ENCODE data around the gene VAMP5. TPM values are rescaled to one million over a fixed set of nuclear protein-coding genes. Genes with fewer than 3 reads are reported as not detected.
A peak's percentile ranks its signal among the peaks of the same experiment; 100 is the strongest.

VAMP5 gene
- total and polyA plus RNA-seq, 9 of the 15 experiments (the other 6 are each of a cell fraction or from before 2014, with no cell fraction given), result 0.54 to 1.9 (median 1.5) TPM; not detected in 2

DNA sequence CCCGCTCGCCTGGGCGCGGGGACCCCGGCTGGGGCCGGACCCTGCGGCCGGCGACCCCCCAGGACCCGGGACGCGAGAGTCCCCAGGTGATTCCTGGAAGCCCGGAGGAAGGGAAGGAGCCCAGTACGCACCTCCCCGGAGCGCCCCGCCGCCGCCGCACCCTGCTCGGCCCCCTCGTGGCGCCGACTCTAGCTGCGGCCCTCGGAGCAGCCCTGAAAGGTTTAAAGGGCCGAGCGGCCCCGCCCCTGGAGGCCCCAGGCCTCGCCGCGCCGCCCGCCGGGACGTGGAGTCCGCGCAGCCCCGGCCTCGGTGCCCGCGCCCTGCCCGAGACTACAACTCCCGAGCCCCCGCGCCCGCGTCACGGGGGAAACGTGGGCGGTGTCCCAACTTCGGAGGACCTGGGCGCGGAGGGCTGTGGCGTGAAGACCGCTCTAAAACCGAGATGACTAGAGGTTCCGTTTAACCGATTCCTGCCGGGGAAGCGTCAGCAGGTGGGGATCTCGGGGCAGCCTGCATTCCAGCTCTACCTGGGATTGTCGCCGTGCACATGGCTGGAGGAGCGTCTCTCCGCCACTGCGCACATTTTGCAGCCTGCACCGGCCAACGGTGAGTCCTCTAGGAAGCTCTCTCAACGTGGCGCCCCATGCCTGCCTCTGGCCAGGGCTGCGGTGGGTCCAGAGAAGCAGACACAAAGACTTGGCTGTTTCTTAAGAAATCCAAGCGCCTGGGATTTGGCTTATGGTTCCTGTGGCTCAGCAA lies 18.4 kb downstream of the VAMP5 start, which contains the start of gene TMEM150A (continued):
- TF ChIP-seq HNRNPLL (IDR thresholded peaks at IDR 0.05; ENCODE audit: low read depth, low read length, poor library complexity, severe bottlenecking) (peak; percentile 72), PURB (CRISPR knock-in tag; IDR thresholded peaks at IDR 0.05; ENCODE audit: low read depth) (no peak), U2AF1 (optimal IDR thresholded peaks at IDR 0.05; ENCODE audit: low read depth, low read length) (no peak), RAD51 (IDR thresholded peaks at IDR 0.05; ENCODE audit: borderline replicate concordance, low read depth) (peak; percentile 29; the same call in 1 of the 2 replicates), PHF21A (IDR thresholded peaks at IDR 0.05; ENCODE audit: borderline replicate concordance, low read depth) (no peak), HEY1 (CRISPR knock-in tag; IDR thresholded peaks at IDR 0.05; ENCODE audit: borderline replicate concordance) (no peak), EGR1 (conservative IDR thresholded peaks at IDR 0.05) (peak; percentile 95), ZNF274 (IDR thresholded peaks at IDR 0.05; ENCODE audit: borderline replicate concordance, low read depth, low read length) (no peak), TARDBP (IDR thresholded peaks at IDR 0.05) (0 out of 2 replicates have a peak, but pooled peaks have one; percentile 24), HDGF (IDR thresholded peaks at IDR 0.05) (no peak), CHD1 (IDR thresholded peaks at IDR 0.05; ENCODE audit: low read length) (peak; percentile 38), MTA2 (IDR thresholded peaks at IDR 0.05; ENCODE audit: low read depth) (no peak), EZH2 (IDR thresholded peaks at IDR 0.05; ENCODE audit: borderline replicate concordance, low read depth, low read length) (no peak), ZNF766 (CRISPR knock-in tag; conservative IDR thresholded peaks at IDR 0.05) (0 out of 2 replicates have a peak, but pooled peaks have one; percentile 49), TBP (optimal IDR thresholded peaks at IDR 0.05; ENCODE audit: low read depth, low read length) (peak; percentile 41), SMAD2 (IDR thresholded peaks at IDR 0.05; ENCODE audit: low read depth, low read length) (no peak), CHD2 (IDR thresholded peaks at IDR 0.05; ENCODE audit: low read depth, low read length) (peak; percentile 58), L3MBTL2 (IDR thresholded peaks at IDR 0.05) (peak; percentile 71), STAT5A (IDR thresholded peaks at IDR 0.05; ENCODE audit: borderline replicate concordance, low read length) (no peak)
- TF ChIP-seq, protein P1, sequence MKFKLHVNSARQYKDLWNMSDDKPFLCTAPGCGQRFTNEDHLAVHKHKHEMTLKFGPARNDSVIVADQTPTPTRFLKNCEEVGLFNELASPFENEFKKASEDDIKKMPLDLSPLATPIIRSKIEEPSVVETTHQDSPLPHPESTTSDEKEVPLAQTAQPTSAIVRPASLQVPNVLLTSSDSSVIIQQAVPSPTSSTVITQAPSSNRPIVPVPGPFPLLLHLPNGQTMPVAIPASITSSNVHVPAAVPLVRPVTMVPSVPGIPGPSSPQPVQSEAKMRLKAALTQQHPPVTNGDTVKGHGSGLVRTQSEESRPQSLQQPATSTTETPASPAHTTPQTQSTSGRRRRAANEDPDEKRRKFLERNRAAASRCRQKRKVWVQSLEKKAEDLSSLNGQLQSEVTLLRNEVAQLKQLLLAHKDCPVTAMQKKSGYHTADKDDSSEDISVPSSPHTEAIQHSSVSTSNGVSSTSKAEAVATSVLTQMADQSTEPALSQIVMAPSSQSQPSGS (CRISPR knock-in tag; IDR thresholded peaks at IDR 0.05), result no peak
- TF ChIP-seq, protein P2, sequence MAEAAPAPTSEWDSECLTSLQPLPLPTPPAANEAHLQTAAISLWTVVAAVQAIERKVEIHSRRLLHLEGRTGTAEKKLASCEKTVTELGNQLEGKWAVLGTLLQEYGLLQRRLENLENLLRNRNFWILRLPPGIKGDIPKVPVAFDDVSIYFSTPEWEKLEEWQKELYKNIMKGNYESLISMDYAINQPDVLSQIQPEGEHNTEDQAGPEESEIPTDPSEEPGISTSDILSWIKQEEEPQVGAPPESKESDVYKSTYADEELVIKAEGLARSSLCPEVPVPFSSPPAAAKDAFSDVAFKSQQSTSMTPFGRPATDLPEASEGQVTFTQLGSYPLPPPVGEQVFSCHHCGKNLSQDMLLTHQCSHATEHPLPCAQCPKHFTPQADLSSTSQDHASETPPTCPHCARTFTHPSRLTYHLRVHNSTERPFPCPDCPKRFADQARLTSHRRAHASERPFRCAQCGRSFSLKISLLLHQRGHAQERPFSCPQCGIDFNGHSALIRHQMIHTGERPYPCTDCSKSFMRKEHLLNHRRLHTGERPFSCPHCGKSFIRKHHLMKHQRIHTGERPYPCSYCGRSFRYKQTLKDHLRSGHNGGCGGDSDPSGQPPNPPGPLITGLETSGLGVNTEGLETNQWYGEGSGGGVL (CRISPR knock-in tag; IDR thresholded peaks at IDR 0.05), result no peak
- TF ChIP-seq, protein P3, sequence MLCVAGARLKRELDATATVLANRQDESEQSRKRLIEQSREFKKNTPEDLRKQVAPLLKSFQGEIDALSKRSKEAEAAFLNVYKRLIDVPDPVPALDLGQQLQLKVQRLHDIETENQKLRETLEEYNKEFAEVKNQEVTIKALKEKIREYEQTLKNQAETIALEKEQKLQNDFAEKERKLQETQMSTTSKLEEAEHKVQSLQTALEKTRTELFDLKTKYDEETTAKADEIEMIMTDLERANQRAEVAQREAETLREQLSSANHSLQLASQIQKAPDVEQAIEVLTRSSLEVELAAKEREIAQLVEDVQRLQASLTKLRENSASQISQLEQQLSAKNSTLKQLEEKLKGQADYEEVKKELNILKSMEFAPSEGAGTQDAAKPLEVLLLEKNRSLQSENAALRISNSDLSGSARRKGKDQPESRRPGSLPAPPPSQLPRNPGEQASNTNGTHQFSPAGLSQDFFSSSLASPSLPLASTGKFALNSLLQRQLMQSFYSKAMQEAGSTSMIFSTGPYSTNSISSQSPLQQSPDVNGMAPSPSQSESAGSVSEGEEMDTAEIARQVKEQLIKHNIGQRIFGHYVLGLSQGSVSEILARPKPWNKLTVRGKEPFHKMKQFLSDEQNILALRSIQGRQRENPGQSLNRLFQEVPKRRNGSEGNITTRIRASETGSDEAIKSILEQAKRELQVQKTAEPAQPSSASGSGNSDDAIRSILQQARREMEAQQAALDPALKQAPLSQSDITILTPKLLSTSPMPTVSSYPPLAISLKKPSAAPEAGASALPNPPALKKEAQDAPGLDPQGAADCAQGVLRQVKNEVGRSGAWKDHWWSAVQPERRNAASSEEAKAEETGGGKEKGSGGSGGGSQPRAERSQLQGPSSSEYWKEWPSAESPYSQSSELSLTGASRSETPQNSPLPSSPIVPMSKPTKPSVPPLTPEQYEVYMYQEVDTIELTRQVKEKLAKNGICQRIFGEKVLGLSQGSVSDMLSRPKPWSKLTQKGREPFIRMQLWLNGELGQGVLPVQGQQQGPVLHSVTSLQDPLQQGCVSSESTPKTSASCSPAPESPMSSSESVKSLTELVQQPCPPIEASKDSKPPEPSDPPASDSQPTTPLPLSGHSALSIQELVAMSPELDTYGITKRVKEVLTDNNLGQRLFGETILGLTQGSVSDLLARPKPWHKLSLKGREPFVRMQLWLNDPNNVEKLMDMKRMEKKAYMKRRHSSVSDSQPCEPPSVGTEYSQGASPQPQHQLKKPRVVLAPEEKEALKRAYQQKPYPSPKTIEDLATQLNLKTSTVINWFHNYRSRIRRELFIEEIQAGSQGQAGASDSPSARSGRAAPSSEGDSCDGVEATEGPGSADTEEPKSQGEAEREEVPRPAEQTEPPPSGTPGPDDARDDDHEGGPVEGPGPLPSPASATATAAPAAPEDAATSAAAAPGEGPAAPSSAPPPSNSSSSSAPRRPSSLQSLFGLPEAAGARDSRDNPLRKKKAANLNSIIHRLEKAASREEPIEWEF (CRISPR knock-in tag; IDR thresholded peaks at IDR 0.05), result no peak

All from K562 (cell line).